K562 (cell line): ENCODE results near the gene NRSN2. TPM values are rescaled to one million over a fixed set of nuclear protein-coding genes. Genes with fewer than 3 reads are reported as not detected.

Source experiments
- ADNP ChIP-seq: fragments of 200-800 bp; sonication (Bioruptor generic); IDR thresholded peaks from 2 replicates; pipeline ENCODE4 v1.6.1; 2016; ENCODE audit warnings: missing genetic modification characterization, missing compliant biosample characterization
- ATF7 ChIP-seq: fragments of 450-650 bp; IDR thresholded peaks from 2 replicates; pipeline ENCODE4 v1.7.1; 2014; ENCODE audit warnings: mild to moderate bottlenecking, moderate library complexity
- BRCA1 ChIP-seq, 2 experiments: fragments of 450-650 bp in 1 of 2; sonication (generic) in 1 of 2; formaldehyde crosslinking in 1 of 2; IDR thresholded peaks; 2 replicates each; pipeline versions ENCODE4 v1.5.0 to v1.6.1; 2017 to 2020; ENCODE audit warnings: mild to moderate bottlenecking in 1 of 2, missing genetic modification reagents in 1 of 2
- COPS2 ChIP-seq: fragments of 450-650 bp; conservative IDR thresholded peaks from 2 replicates; pipeline ENCODE4 v1.6.1; 2016; ENCODE audit warnings: mild to moderate bottlenecking, moderate library complexity
- DLX4 ChIP-seq: fragments of 250-450 bp; sonication (Bioruptor Pico); IDR thresholded peaks from 2 replicates; pipeline ENCODE4 v1.6.1; 2021; ENCODE audit warnings: mild to moderate bottlenecking
- EWSR1 ChIP-seq: fragments of 450-650 bp; IDR thresholded peaks from 2 replicates; pipeline ENCODE4 v1.6.1; 2018; ENCODE audit warnings: borderline replicate concordance, mild to moderate bottlenecking, low read depth, moderate library complexity; ENCODE audit not compliant: partially characterized antibody
- FOSL1 ChIP-seq: fragments of 200-800 bp; sonication (Bioruptor generic); conservative IDR thresholded peaks from 2 replicates; pipeline ENCODE4 v1.6.1; 2016; ENCODE audit warnings: missing genetic modification characterization, missing compliant biosample characterization
- GATAD2B ChIP-seq: fragments of 450-650 bp; IDR thresholded peaks from 2 replicates; pipeline ENCODE4 v1.6.1; 2017; ENCODE audit warnings: mild to moderate bottlenecking, borderline replicate concordance
- NEUROD1 ChIP-seq: fragments of 150-350 bp; IDR thresholded peaks from 2 replicates; pipeline ENCODE4 v1.6.1; 2014; ENCODE audit warnings: borderline replicate concordance, low read length, low read depth; ENCODE audit not compliant: partially characterized antibody
- POLR2B ChIP-seq: fragments of 450-650 bp; IDR thresholded peaks from 2 replicates; pipeline ENCODE4 v1.6.1; 2018; ENCODE audit warnings: low read depth; ENCODE audit not compliant: partially characterized antibody
- RBM17 ChIP-seq: fragments of 200-400 bp; formaldehyde crosslinking; IDR thresholded peaks from 2 replicates; pipeline ENCODE4 v1.6.1; 2017; ENCODE audit warnings: low read depth, mild to moderate bottlenecking, low read length, borderline replicate concordance
- SMAD1 ChIP-seq: fragments of 150-350 bp; IDR thresholded peaks from 2 replicates; pipeline ENCODE4 v1.6.1; 2014; ENCODE audit warnings: low read length, low read depth; ENCODE audit not compliant: partially characterized antibody
- ZBTB17 ChIP-seq: fragments of 450-650 bp; formaldehyde crosslinking; IDR thresholded peaks from 2 replicates; pipeline ENCODE4 v1.4.0; 2020; ENCODE audit warnings: mild to moderate bottlenecking
- ZEB2 ChIP-seq: fragments of 450-650 bp; IDR thresholded peaks from 2 replicates; pipeline ENCODE4 v1.6.1; 2016
- ZFX ChIP-seq: sonication (generic); formaldehyde crosslinking; IDR thresholded peaks from 2 replicates; pipeline ENCODE4 v1.8.0; 2022; ENCODE audit warnings: mild to moderate bottlenecking, missing genetic modification reagents, moderate library complexity
- ZNF224 ChIP-seq: sonication (generic); formaldehyde crosslinking; IDR thresholded peaks from 2 replicates; pipeline ENCODE4 v1.8.0; 2022; ENCODE audit warnings: mild to moderate bottlenecking, missing genetic modification reagents
- ZNF263 ChIP-seq: sonication (generic); formaldehyde crosslinking; IDR thresholded peaks from 2 replicates; pipeline ENCODE4 v1.8.0; 2022; ENCODE audit warnings: mild to moderate bottlenecking, missing genetic modification reagents, borderline replicate concordance
- polyA plus RNA-seq, 8 experiments: library from polyadenylated mRNA; depleted of rRNA in 4 of 8; stranded (reverse) in 5 of 8; unstranded in 3 of 8; fragments of >200 nt; fragmentation: Nextera tagmentation in 2 of 8; fragmentation: Illumina TruSeq in 1 of 8; extraction: Ambion mirVana in 2 of 8; extraction: Trizol in 1 of 8; gene quantifications; 2 replicates each; pipeline versions ENCODE4 v1.2.1 to v1.2.3, GENCODE V29; 2011 to 2014; ENCODE audit warnings: inconsistent platforms in 1 of 8, missing spikeins in 1 of 8
- total RNA-seq, 7 experiments: library from RNA; depleted of rRNA in 6 of 7; stranded (reverse); fragments of >200 nt in 6 of 7; fragmentation: Illumina TruSeq in 2 of 7; extraction: Trizol in 2 of 7; gene quantifications; 2 replicates each; pipeline versions ENCODE4 v1.2.1 to v1.2.3, GENCODE V29; 2011 to 2021; ENCODE audit warnings: low replicate concordance in 1 of 7
- TF ChIP-seq, protein P1 (sequence below): conservative IDR thresholded peaks from 2 replicates; pipeline ENCODE4 v1.6.1; 2011; ENCODE audit warnings: low read depth, mild to moderate bottlenecking, low read length; ENCODE audit not compliant: control insufficient read depth
- TF ChIP-seq, protein P2 (sequence below), 2 experiments: IDR thresholded peaks; 2 replicates each; pipeline ENCODE4 v1.6.1; 2012; ENCODE audit warnings: improper control_type of control experiment in 2 of 2, low read depth in 2 of 2, low read length in 2 of 2, borderline replicate concordance in 1 of 2
- TF ChIP-seq, protein P3 (sequence below): fragments of 150-350 bp; conservative IDR thresholded peaks from 2 replicates; pipeline ENCODE4 v1.6.1; 2014; ENCODE audit warnings: low read length

NRSN2 gene
- total and polyA plus RNA-seq, 9 of the 15 experiments (the other 6 are each of a cell fraction or from before 2014, with no cell fraction given), result 7.5 to 29.7 (median 11.1) TPM

GRCh38 chr20:362271-363254 lies 15.7 kb downstream of the NRSN2 start (continued):
- TF ChIP-seq EWSR1, result no peak
- TF ChIP-seq FOSL1 (tag), result no peak
- no peak for TF ChIP-seq ZNF224 (CRISPR knock-in tag)
- TF ChIP-seq NEUROD1, result peak; percentile 71
- peak; percentile 75 for TF ChIP-seq ZBTB17 (CRISPR knock-in tag)
- TF ChIP-seq, protein P1, sequence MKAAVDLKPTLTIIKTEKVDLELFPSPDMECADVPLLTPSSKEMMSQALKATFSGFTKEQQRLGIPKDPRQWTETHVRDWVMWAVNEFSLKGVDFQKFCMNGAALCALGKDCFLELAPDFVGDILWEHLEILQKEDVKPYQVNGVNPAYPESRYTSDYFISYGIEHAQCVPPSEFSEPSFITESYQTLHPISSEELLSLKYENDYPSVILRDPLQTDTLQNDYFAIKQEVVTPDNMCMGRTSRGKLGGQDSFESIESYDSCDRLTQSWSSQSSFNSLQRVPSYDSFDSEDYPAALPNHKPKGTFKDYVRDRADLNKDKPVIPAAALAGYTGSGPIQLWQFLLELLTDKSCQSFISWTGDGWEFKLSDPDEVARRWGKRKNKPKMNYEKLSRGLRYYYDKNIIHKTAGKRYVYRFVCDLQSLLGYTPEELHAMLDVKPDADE, result no peak
- peak; percentile 17 for TF ChIP-seq POLR2B
- no peak for TF ChIP-seq DLX4 (CRISPR knock-in tag)
- TF ChIP-seq GATAD2B, result no peak
- no peak for TF ChIP-seq RBM17
- peak; percentile 66; the same call in 1 of the 2 replicates for TF ChIP-seq ATF7
- no peak for TF ChIP-seq BRCA1 (IDR thresholded peaks at IDR 0.05)
- no peak for TF ChIP-seq BRCA1 (CRISPR knock-in tag; IDR thresholded peaks at IDR 0.05)
- TF ChIP-seq, protein P2, sequence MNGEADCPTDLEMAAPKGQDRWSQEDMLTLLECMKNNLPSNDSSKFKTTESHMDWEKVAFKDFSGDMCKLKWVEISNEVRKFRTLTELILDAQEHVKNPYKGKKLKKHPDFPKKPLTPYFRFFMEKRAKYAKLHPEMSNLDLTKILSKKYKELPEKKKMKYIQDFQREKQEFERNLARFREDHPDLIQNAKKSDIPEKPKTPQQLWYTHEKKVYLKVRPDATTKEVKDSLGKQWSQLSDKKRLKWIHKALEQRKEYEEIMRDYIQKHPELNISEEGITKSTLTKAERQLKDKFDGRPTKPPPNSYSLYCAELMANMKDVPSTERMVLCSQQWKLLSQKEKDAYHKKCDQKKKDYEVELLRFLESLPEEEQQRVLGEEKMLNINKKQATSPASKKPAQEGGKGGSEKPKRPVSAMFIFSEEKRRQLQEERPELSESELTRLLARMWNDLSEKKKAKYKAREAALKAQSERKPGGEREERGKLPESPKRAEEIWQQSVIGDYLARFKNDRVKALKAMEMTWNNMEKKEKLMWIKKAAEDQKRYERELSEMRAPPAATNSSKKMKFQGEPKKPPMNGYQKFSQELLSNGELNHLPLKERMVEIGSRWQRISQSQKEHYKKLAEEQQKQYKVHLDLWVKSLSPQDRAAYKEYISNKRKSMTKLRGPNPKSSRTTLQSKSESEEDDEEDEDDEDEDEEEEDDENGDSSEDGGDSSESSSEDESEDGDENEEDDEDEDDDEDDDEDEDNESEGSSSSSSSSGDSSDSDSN (IDR thresholded peaks at IDR 0.05; ENCODE audit: borderline replicate concordance in 1 of 2, low read depth in 2 of 2, low read length in 2 of 2), result no peak
- TF ChIP-seq, protein P3, sequence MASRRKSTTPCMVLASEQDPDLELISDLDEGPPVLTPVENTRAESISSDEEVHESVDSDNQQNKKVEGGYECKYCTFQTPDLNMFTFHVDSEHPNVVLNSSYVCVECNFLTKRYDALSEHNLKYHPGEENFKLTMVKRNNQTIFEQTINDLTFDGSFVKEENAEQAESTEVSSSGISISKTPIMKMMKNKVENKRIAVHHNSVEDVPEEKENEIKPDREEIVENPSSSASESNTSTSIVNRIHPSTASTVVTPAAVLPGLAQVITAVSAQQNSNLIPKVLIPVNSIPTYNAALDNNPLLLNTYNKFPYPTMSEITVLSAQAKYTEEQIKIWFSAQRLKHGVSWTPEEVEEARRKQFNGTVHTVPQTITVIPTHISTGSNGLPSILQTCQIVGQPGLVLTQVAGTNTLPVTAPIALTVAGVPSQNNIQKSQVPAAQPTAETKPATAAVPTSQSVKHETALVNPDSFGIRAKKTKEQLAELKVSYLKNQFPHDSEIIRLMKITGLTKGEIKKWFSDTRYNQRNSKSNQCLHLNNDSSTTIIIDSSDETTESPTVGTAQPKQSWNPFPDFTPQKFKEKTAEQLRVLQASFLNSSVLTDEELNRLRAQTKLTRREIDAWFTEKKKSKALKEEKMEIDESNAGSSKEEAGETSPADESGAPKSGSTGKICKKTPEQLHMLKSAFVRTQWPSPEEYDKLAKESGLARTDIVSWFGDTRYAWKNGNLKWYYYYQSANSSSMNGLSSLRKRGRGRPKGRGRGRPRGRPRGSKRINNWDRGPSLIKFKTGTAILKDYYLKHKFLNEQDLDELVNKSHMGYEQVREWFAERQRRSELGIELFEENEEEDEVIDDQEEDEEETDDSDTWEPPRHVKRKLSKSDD, result no peak
- no peak for TF ChIP-seq COPS2
- no peak for TF ChIP-seq SMAD1
- peak; percentile 87 for TF ChIP-seq ZEB2
- TF ChIP-seq ZNF263 (CRISPR knock-in tag), result no peak
- TF ChIP-seq ADNP (tag), result no peak
- TF ChIP-seq ZFX, result no peak
